ENCODE results near the gene PEX14. TPM values are rescaled to one million over a fixed set of nuclear protein-coding genes. Genes with fewer than 3 reads are reported as not detected.

Gene PEX14
- total RNA-seq, 1 donor from 2014 or later = 21.6 TPM

- intact Hi-C loops (cut with DNase I) = no loop called here
- peaks cover 0 to 6% of the 10 kb centered on the region in 2 donors for H3K36me3 ChIP-seq
- H3K4me1 ChIP-seq = peaks cover 57% of the 10 kb centered on the region
- peaks cover 4% of the 10 kb centered on the region for H3K27me3 ChIP-seq
- H3K4me3 ChIP-seq = peak overlapping the region; percentile 31 to 32
- no peaks in the 10 kb centered on the region for H3K9me3 ChIP-seq
- no peak for DNase-seq (ENCODE audit: extremely low spot score in 2 of 2)
- TF ChIP-seq POLR2A (IDR thresholded peaks at IDR 0.05) = no peak
- no peak for TF ChIP-seq POLR2AphosphoS5 (IDR thresholded peaks at IDR 0.05; ENCODE audit: insufficient read depth in 1 of 2, low read depth in 1 of 2)
- TF ChIP-seq CTCF (IDR thresholded peaks at IDR 0.05) = no peak
- H3K27ac ChIP-seq = peak overlapping the region; percentile 74
These were observed 163.2 kb downstream of the PEX14 start for GRCh38 chr1:10637834-10638558.

- TF ChIP-seq POLR2AphosphoS5 (IDR thresholded peaks at IDR 0.05; ENCODE audit: insufficient read depth in 1 of 2, low read depth in 1 of 2) (no peak), CTCF (IDR thresholded peaks at IDR 0.05) (no peak), POLR2A (IDR thresholded peaks at IDR 0.05) (no peak)
- H3K9me3 ChIP-seq = no peaks in the 10 kb centered on the region
- peak overlapping the region; percentile 31 to 32 for H3K4me3 ChIP-seq
- peaks cover 0 to 6% of the 10 kb centered on the region in 2 donors for H3K36me3 ChIP-seq
- H3K4me1 ChIP-seq = peaks cover 57% of the 10 kb centered on the region
- H3K27ac ChIP-seq = peak overlapping the region; percentile 74
- H3K27me3 ChIP-seq = peaks cover 4% of the 10 kb centered on the region
- no peak for DNase-seq (ENCODE audit: extremely low spot score in 2 of 2)
- intact Hi-C loops (cut with DNase I) = no loop called here
These were observed 163.8 kb downstream of the PEX14 start for GRCh38 chr1:10638559-10639005.

- peaks cover 0 to 6% of the 10 kb centered on the region in 2 donors for H3K36me3 ChIP-seq
- H3K27ac ChIP-seq = no peak overlapping the region
- H3K4me1 ChIP-seq = peaks cover 51% of the 10 kb centered on the region
- peaks cover 4% of the 10 kb centered on the region for H3K27me3 ChIP-seq
- H3K4me3 ChIP-seq = no peak overlapping the region
- TF ChIP-seq POLR2AphosphoS5 (IDR thresholded peaks at IDR 0.05; ENCODE audit: insufficient read depth in 1 of 2, low read depth in 1 of 2) = no peak
- DNase-seq (ENCODE audit: extremely low spot score in 2 of 2) = no peak
- intact Hi-C loops (cut with DNase I) = no loop called here
- no peaks in the 10 kb centered on the region for H3K9me3 ChIP-seq
These were observed 164.4 kb downstream of the PEX14 start for GRCh38 chr1:10639011-10639774.

GRCh38 chr1:10639775-10640578 lies 165.2 kb downstream of the PEX14 start:
- DNase-seq (ENCODE audit: extremely low spot score in 2 of 2) = no peak
- H3K4me3 ChIP-seq = no peak overlapping the region
- TF ChIP-seq POLR2AphosphoS5 (IDR thresholded peaks at IDR 0.05; ENCODE audit: insufficient read depth in 1 of 2, low read depth in 1 of 2) (peak in 1 of 2 donors; percentile 20), POLR2A (IDR thresholded peaks at IDR 0.05) (no peak), CTCF (IDR thresholded peaks at IDR 0.05) (no peak)
- H3K9me3 ChIP-seq = no peaks in the 10 kb centered on the region
- peaks cover 0 to 9% of the 10 kb centered on the region in 2 donors for H3K36me3 ChIP-seq
- H3K27me3 ChIP-seq = peaks cover 4% of the 10 kb centered on the region
- H3K27ac ChIP-seq = no peak overlapping the region
- intact Hi-C loops (cut with DNase I) = no loop called here
- peaks cover 43% of the 10 kb centered on the region for H3K4me1 ChIP-seq
